ENCODE results near the gene MRPS17. TPM values are rescaled to one million over a fixed set of nuclear protein-coding genes. Genes with fewer than 3 reads are reported as not detected.

MRPS17 gene
- total RNA-seq, 5 donors from 2014 or later (not counting 1 experiment from before 2014, with no cell fraction given) = 7.8 to 12.2 (median 11.1) TPM

DNA sequence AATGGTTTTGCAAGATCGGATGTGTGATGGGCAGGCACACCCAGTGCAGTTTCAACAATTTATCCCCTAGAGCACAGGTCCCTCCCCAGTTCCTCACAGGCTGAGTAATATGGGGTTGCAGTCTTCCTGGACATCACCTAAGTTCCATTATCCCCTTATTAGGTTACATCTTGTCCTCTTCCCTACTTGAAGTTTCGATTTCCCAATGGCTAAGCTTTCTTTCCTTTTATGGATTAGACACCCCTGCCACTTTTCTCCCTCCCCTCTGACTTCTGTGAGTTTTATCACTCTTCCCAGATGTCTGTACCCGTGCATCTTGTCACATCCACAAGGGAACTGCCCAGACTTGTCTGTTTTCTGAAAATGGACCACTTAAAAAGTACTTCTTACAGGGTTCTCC, 10.3 kb downstream of the MRPS17 start:
- Mint-ChIP-seq H3K36me3 (peaks cover 3% of the 10 kb centered on the region), H3K4me3 (no peak overlapping the region), H3K4me1 (peaks cover 27 to 33% (median 32%) of the 10 kb centered on the region in 3 donors), H3K9me3 (no peaks in the 10 kb centered on the region), H3K27ac (peak overlapping the region in 1 of 2 donors; percentile 61), H3K27me3 (no peaks in the 10 kb centered on the region)
- ATAC-seq (replicated peaks in 1 of 4) (no peak), DNase-seq (no peak)
- POLR2A ChIA-PET = no interaction called here
- no peaks in the 10 kb centered on the region for H3K27me3 ChIP-seq (replicated peaks in 1 of 2; ENCODE audit: control insufficient read depth in 2 of 2, extremely low read depth in 1 of 2, insufficient read depth in 2 of 2, low read length in 1 of 2)
- WGBS (ENCODE audit: insufficient coverage) = 68% methylated on average over 2 of the region's 3 CpGs
- H3K4me1 ChIP-seq (ENCODE audit: control insufficient read depth in 1 of 2, extremely low read depth in 1 of 2, insufficient read depth in 2 of 2, low read length in 2 of 2) = peaks cover 2 to 29% of the 10 kb centered on the region in 2 experiments
- no peak overlapping the region for H3K4me3 ChIP-seq (ENCODE audit: control insufficient read depth in 1 of 2, extremely low read depth in 1 of 2, low read length in 1 of 2)
- H3K9me3 ChIP-seq = no peaks in the 10 kb centered on the region
- CTCF ChIA-PET = interaction anchor here (0.7 to 1.1 kb wide), 2 partner anchors 88 to 320 kb away, joined by 4 to 5 read pairs; no protein-coding TSS in a partner anchor
- no peaks in the 10 kb centered on the region for H3K36me3 ChIP-seq (ENCODE audit: control insufficient read depth in 2 of 2, extremely low read depth in 1 of 2, insufficient read depth in 1 of 2, low read length in 1 of 2)
- no peak overlapping the region for H3K27ac ChIP-seq (ENCODE audit: low read length)

GRCh38 chr7:55963584-55964168, 12.0 kb downstream of the MRPS17 start:
- no peaks in the 10 kb centered on the region for H3K9me3 ChIP-seq
- H3K9me3 Mint-ChIP-seq = no peaks in the 10 kb centered on the region
- peak overlapping the region; percentile 88 to 92 for H3K27ac Mint-ChIP-seq
- no peaks in the 10 kb centered on the region for H3K27me3 Mint-ChIP-seq
- H3K4me3 ChIP-seq (ENCODE audit: control insufficient read depth in 1 of 2, extremely low read depth in 1 of 2, low read length in 1 of 2) = peak overlapping the region; percentile 45 to 46
- 81% methylated on average over 10 of the region's 15 CpGs for WGBS (ENCODE audit: insufficient coverage)
- H3K36me3 ChIP-seq (ENCODE audit: control insufficient read depth in 2 of 2, extremely low read depth in 1 of 2, insufficient read depth in 1 of 2, low read length in 1 of 2) = peaks cover 0 to under 1% of the 10 kb centered on the region in 2 donors
- POLR2A ChIA-PET = interaction anchor here in 1 of 2 donors (0.7 kb wide), 1 partner anchor 68 kb away, joined by 6 read pairs; no protein-coding TSS in a partner anchor
- no peaks in the 10 kb centered on the region for H3K27me3 ChIP-seq (replicated peaks in 1 of 2; ENCODE audit: control insufficient read depth in 2 of 2, extremely low read depth in 1 of 2, insufficient read depth in 2 of 2, low read length in 1 of 2)
- CTCF ChIA-PET = interaction anchor here (0.5 to 1.2 kb wide), 9 partner anchors 8 to 678 kb away, joined by 3 to 5 read pairs (median 3); no protein-coding TSS in a partner anchor
- DNase-seq = no peak
- no peak for ATAC-seq (replicated peaks in 1 of 4)
- peak overlapping the region; percentile 81 for H3K27ac ChIP-seq (ENCODE audit: low read length)
- peak overlapping the region; percentile 66 to 77 (median 69) for H3K4me3 Mint-ChIP-seq
- peaks cover 36 to 40% (median 37%) of the 10 kb centered on the region in 3 donors for H3K4me1 Mint-ChIP-seq
- peaks cover 2 to 29% of the 10 kb centered on the region in 2 experiments for H3K4me1 ChIP-seq (ENCODE audit: control insufficient read depth in 1 of 2, extremely low read depth in 1 of 2, insufficient read depth in 2 of 2, low read length in 2 of 2)
- peaks cover 3% of the 10 kb centered on the region for H3K36me3 Mint-ChIP-seq

DNA sequence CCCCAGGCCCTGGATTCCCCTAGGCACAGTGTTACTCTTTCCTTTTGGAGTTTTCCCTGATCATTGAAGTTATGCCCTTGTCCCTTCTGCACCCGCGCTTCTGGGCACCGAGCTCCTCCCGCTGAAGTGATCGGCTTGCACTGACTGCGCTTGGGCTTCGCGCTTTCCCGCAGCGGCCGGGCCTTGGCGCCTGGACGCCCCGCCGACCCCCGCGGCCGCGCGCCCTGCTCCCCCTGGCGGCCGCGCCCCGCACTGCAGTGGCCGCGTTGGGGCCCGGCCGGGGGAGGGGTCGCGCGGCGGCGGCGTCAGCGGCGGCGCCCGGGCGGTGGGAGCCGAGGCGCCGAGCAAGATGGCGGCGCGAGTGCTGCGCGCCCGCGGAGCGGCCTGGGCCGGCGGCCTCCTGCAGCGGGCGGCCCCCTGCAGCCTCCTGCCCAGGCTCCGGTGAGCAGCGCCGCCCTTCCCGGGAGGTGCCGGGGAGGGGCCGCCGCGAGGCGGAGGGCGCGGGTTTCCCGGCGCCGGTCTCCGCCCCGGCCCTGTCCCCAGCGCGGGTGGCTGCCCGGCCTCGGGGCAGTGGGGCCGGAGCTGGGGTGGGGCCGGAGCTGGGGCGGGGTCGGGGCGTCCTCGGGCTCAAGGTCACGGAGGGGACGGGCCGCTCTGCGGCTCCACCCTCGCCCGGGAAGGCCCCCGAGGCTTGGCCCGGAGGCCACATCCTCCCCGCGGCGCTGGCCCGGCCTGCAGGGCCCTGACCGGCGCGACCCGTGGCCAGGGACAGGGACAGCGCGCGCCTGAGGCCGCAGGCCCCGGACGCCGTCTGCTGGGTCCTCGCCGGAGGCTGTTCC, 12.8 kb downstream of the MRPS17 start, which contains the start of gene NIPSNAP2:
TSS of gene NIPSNAP2 (plus strand) at position 325 of the 839 bp plus-strand sequence. CDS start at position 350, 25 bp downstream.
- Histone ChIP-seq H3K4me3 (ENCODE audit: control insufficient read depth in 1 of 2, extremely low read depth in 1 of 2, low read length in 1 of 2) (peak within 1 kb of the TSS; percentile 46 to 82), H3K27me3 (replicated peaks in 1 of 2; ENCODE audit: control insufficient read depth in 2 of 2, extremely low read depth in 1 of 2, insufficient read depth in 2 of 2, low read length in 1 of 2) (no peaks in the 10 kb centered on the region), H3K4me1 (ENCODE audit: control insufficient read depth in 1 of 2, extremely low read depth in 1 of 2, insufficient read depth in 2 of 2, low read length in 2 of 2) (peaks cover 2 to 31% of the 10 kb centered on the region in 2 experiments), H3K9me3 (no peaks in the 10 kb centered on the region), H3K36me3 (ENCODE audit: control insufficient read depth in 2 of 2, extremely low read depth in 1 of 2, insufficient read depth in 1 of 2, low read length in 1 of 2) (peaks cover 0 to 2% of the 10 kb centered on the region in 2 donors), H3K27ac (ENCODE audit: low read length) (peak within 1 kb of the TSS; percentile 81)
- peak; percentile 85 to 93 (median 88) for ATAC-seq (replicated peaks in 1 of 4)
- Mint-ChIP-seq H3K36me3 (peaks cover 7% of the 10 kb centered on the region), H3K4me1 (peaks cover 41 to 46% (median 42%) of the 10 kb centered on the region in 3 donors), H3K27me3 (no peaks in the 10 kb centered on the region), H3K27ac (peak within 1 kb of the TSS; percentile 88 to 92), H3K9me3 (no peaks in the 10 kb centered on the region), H3K4me3 (peak within 1 kb of the TSS; percentile 74 to 85 (median 84))
- ChIA-PET POLR2A (interaction anchor here (0.6 to 0.7 kb wide), 2 partner anchors 8 to 67 kb away, joined by 4 to 6 read pairs; no protein-coding TSS in a partner anchor), CTCF (interaction anchor here (0.5 to 1.2 kb wide), 11 partner anchors 9 to 565 kb away, joined by 3 to 5 read pairs (median 3); partner anchors contain the start of genes CCT6A (in 1 of the 2) and PSPH (in 1 of the 2))
- DNase-seq = peak; percentile 4 to 84 (median 47)
- under 1% methylated on average over 102 of the region's 105 CpGs for WGBS (ENCODE audit: insufficient coverage)

- CTCF ChIA-PET = interaction anchor here (0.7 to 1.2 kb wide), 3 partner anchors 64 to 565 kb away, joined by 3 to 4 read pairs (median 3); partner anchors contain the start of genes CCT6A (in 1 of the 2) and PSPH (in 1 of the 2)
- peaks cover 10% of the 10 kb centered on the region for H3K36me3 Mint-ChIP-seq
- POLR2A ChIA-PET = interaction anchor here in 1 of 2 donors (0.6 kb wide), 1 partner anchor 9 kb away, joined by 4 read pairs; no protein-coding TSS in a partner anchor
- no peaks in the 10 kb centered on the region for H3K9me3 Mint-ChIP-seq
- ATAC-seq (replicated peaks in 1 of 4) (peak in 1 of 4 experiments; percentile 37), DNase-seq (peak in 4 of 35 experiments; percentile 1 to 16 (median 11))
- WGBS (ENCODE audit: insufficient coverage) = 3% methylated on average over 11 of the region's 14 CpGs
- peaks cover 2 to 33% of the 10 kb centered on the region in 2 experiments for H3K4me1 ChIP-seq (ENCODE audit: control insufficient read depth in 1 of 2, extremely low read depth in 1 of 2, insufficient read depth in 2 of 2, low read length in 2 of 2)
- no peaks in the 10 kb centered on the region for H3K27me3 ChIP-seq (replicated peaks in 1 of 2; ENCODE audit: control insufficient read depth in 2 of 2, extremely low read depth in 1 of 2, insufficient read depth in 2 of 2, low read length in 1 of 2)
- no peaks in the 10 kb centered on the region for H3K27me3 Mint-ChIP-seq
- H3K4me1 Mint-ChIP-seq = peaks cover 47 to 49% (median 47%) of the 10 kb centered on the region in 3 donors
- peak overlapping the region; percentile 44 to 82 for H3K4me3 ChIP-seq (ENCODE audit: control insufficient read depth in 1 of 2, extremely low read depth in 1 of 2, low read length in 1 of 2)
- no peaks in the 10 kb centered on the region for H3K9me3 ChIP-seq
- H3K27ac Mint-ChIP-seq = peak overlapping the region; percentile 85 to 92
- H3K4me3 Mint-ChIP-seq = peak overlapping the region; percentile 74 to 85 (median 84)
- peak overlapping the region; percentile 64 for H3K27ac ChIP-seq (ENCODE audit: low read length)
- peaks cover 0 to 2% of the 10 kb centered on the region in 2 donors for H3K36me3 ChIP-seq (ENCODE audit: control insufficient read depth in 2 of 2, extremely low read depth in 1 of 2, insufficient read depth in 1 of 2, low read length in 1 of 2)
Observed at GRCh38 chr7:55965100-55965470, 13.4 kb downstream of the MRPS17 start.

GRCh38 chr7:55965805-55966421, 14.2 kb downstream of the MRPS17 start:
- WGBS (ENCODE audit: insufficient coverage) = 99% methylated on average over 8 of the region's 13 CpGs
- Histone ChIP-seq H3K4me1 (ENCODE audit: control insufficient read depth in 1 of 2, extremely low read depth in 1 of 2, insufficient read depth in 2 of 2, low read length in 2 of 2) (peaks cover 2 to 34% of the 10 kb centered on the region in 2 experiments), H3K27ac (ENCODE audit: low read length) (no peak overlapping the region), H3K4me3 (ENCODE audit: control insufficient read depth in 1 of 2, extremely low read depth in 1 of 2, low read length in 1 of 2) (no peak overlapping the region), H3K9me3 (no peaks in the 10 kb centered on the region), H3K36me3 (ENCODE audit: control insufficient read depth in 2 of 2, extremely low read depth in 1 of 2, insufficient read depth in 1 of 2, low read length in 1 of 2) (peaks cover 0 to 2% of the 10 kb centered on the region in 2 donors), H3K27me3 (replicated peaks in 1 of 2; ENCODE audit: control insufficient read depth in 2 of 2, extremely low read depth in 1 of 2, insufficient read depth in 2 of 2, low read length in 1 of 2) (no peaks in the 10 kb centered on the region)
- ChIA-PET POLR2A (no interaction called here), CTCF (interaction anchor here (0.6 kb wide), 2 partner anchors 37 to 76 kb away, joined by 3 read pairs; no protein-coding TSS in a partner anchor)
- ATAC-seq (replicated peaks in 1 of 4) (no peak), DNase-seq (no peak)
- peaks cover 54 to 55% (median 55%) of the 10 kb centered on the region in 3 donors for H3K4me1 Mint-ChIP-seq
- peaks cover 10% of the 10 kb centered on the region for H3K36me3 Mint-ChIP-seq
- H3K27me3 Mint-ChIP-seq = no peaks in the 10 kb centered on the region
- H3K9me3 Mint-ChIP-seq = no peaks in the 10 kb centered on the region
- peak overlapping the region; percentile 38 to 44 for H3K27ac Mint-ChIP-seq
- H3K4me3 Mint-ChIP-seq = peak overlapping the region; percentile 41 to 74 (median 54)
